Hepatocyte (in vitro differentiated cells): Measurements from ENCODE around the gene LPAR1.

Source experiments
- EZH2 ChIP-seq: fragments of 200-600 bp; sonication (generic); IDR thresholded peaks from 2 replicates; pipeline ENCODE4 v1.6.1; 2016; ENCODE audit warnings: antibody characterized with exemption, mild to moderate bottlenecking, borderline replicate concordance
- EZH2phosphoT487 ChIP-seq: fragments of 200-600 bp; sonication (generic); IDR thresholded peaks from one replicate; pipeline ENCODE4 v1.6.1; 2018; ENCODE audit warnings: antibody characterized with exemption, mild to moderate bottlenecking, low read depth, moderate library complexity; ENCODE audit not compliant: unreplicated experiment, severe bottlenecking
- TF ChIP-seq, protein P1 (sequence below): fragments of 200-600 bp; sonication (generic); IDR thresholded peaks from 2 replicates; pipeline ENCODE4 v1.5.1; 2016; ENCODE audit warnings: antibody characterized with exemption, mild to moderate bottlenecking; ENCODE audit not compliant: poor library complexity

DNA sequence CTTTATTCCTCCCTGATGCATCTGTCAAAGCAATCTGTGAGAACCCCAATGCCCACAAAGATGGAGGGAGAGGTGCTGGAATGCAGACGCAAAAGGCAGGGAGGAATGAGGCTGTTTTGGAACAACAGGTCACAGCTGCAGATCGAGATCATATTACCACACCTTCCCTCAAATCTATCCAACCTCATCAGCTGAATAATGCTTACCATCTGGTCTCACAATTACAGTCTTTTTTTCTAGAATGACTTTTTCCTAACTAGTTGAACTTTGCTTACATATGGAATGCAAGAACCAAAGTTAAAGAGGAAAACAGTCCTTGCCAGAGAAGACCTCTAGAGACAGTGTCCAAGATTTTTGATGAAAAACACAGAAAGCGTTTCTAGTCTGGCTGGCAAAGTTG is 158.1 kb downstream of the LPAR1 start:
- TF ChIP-seq, protein P1, sequence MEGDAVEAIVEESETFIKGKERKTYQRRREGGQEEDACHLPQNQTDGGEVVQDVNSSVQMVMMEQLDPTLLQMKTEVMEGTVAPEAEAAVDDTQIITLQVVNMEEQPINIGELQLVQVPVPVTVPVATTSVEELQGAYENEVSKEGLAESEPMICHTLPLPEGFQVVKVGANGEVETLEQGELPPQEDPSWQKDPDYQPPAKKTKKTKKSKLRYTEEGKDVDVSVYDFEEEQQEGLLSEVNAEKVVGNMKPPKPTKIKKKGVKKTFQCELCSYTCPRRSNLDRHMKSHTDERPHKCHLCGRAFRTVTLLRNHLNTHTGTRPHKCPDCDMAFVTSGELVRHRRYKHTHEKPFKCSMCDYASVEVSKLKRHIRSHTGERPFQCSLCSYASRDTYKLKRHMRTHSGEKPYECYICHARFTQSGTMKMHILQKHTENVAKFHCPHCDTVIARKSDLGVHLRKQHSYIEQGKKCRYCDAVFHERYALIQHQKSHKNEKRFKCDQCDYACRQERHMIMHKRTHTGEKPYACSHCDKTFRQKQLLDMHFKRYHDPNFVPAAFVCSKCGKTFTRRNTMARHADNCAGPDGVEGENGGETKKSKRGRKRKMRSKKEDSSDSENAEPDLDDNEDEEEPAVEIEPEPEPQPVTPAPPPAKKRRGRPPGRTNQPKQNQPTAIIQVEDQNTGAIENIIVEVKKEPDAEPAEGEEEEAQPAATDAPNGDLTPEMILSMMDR = no peak
- no peak for TF ChIP-seq EZH2
- no peak for TF ChIP-seq EZH2phosphoT487
